Mucosa of rectum (tissue), 2 donors: ENCODE results near the gene GLIS1.

Source experiments
- H3K27ac ChIP-seq, 2 donors: one replicate each; pipeline ENCODE4 v1.7.0; 2013; ENCODE audit warnings: inconsistent platforms in 2 of 2, low read depth in 2 of 2, low read length in 2 of 2
- H3K27me3 ChIP-seq, 2 donors: one replicate each; pipeline ENCODE4 v1.7.0; 2013; ENCODE audit warnings: low read length in 2 of 2; ENCODE audit not compliant: control insufficient read depth in 2 of 2, insufficient read depth in 2 of 2
- H3K36me3 ChIP-seq, 2 donors: one replicate each; pipeline ENCODE4 v1.7.0; 2013; ENCODE audit warnings: low read length in 2 of 2; ENCODE audit not compliant: control insufficient read depth in 2 of 2, insufficient read depth in 2 of 2
- H3K4me1 ChIP-seq, 2 donors: one replicate each; pipeline ENCODE4 v1.7.0; 2013; ENCODE audit warnings: low read length in 2 of 2, mild to moderate bottlenecking in 1 of 2; ENCODE audit not compliant: control insufficient read depth in 2 of 2, insufficient read depth in 2 of 2
- H3K4me3 ChIP-seq, 2 donors: one replicate each; pipeline ENCODE4 v1.7.0; 2013; ENCODE audit warnings: low read length in 2 of 2
- H3K9ac ChIP-seq, 2 donors: one replicate each; pipeline ENCODE4 v1.7.0; 2013; ENCODE audit warnings: low read length in 2 of 2, low read depth in 1 of 2, mild to moderate bottlenecking in 1 of 2
- H3K9me3 ChIP-seq, 2 donors: one replicate each; pipeline ENCODE4 v1.7.0; 2013; ENCODE audit warnings: low read length in 2 of 2; ENCODE audit not compliant: control insufficient read depth in 2 of 2
- donor health status: healthy.
- donor health status: Normal muscosa, but diverticular disease.

The GLIS1 gene

DNA sequence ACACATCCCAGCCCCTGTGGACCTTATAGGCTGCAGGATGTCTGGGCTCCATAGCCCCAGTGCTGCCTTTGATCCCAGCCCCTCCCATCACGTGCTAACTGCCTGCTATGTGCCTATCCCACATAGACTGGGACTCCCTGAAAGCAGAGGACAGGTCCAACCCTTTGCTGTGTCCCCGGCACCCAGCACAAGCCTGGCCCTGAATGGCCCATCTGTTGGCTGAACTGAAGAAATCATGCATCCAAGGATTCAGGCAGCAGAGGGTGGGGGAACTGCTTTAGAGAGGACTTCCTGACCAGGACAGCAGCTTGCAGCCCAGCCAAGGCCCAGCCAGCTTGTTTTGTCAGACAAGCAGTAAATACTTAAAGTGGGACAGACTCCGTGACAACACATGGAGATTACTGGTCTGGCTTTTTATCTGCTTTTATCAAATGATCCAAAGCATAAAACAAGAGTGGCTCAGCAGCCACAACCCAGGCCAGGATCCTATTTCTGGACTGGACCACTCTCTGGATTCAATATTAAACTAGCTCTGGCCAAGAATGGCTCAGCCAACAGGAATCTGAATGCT lies 69.3 kb downstream of the GLIS1 start:
- H3K27me3 ChIP-seq = no peaks in the 10 kb centered on the region

DNA sequence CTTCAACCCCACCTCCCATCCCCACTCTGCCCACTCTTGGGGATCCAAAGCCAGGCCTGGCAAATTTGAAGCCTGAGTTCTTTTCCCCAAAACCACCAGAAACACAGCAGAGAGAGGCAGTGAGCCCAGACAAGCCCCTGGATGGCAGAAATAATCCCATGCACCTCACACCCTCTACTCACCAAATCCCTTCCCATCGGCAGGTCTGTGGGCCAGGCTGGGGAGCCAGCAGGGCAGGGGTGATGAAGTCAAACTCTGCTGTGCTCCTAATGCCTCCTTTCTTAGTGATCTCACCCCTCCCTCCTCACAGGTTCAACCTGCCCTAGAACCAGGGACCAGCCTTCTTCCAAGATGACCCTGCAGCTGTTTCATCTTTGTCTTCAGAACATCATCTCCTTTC lies 72.4 kb downstream of the GLIS1 start:
- H3K27ac ChIP-seq = no peak overlapping the region
- H3K9ac ChIP-seq = no peak overlapping the region
- H3K4me1 ChIP-seq = no peaks in the 10 kb centered on the region
- no peaks in the 10 kb centered on the region for H3K27me3 ChIP-seq
- no peaks in the 10 kb centered on the region for H3K36me3 ChIP-seq
- H3K4me3 ChIP-seq = no peak overlapping the region
- no peaks in the 10 kb centered on the region for H3K9me3 ChIP-seq

More for the DNA sequence above, 69.3 kb downstream of the GLIS1 start:
- no peak overlapping the region for H3K4me3 ChIP-seq
- H3K27ac ChIP-seq = no peak overlapping the region
- no peaks in the 10 kb centered on the region for H3K4me1 ChIP-seq
- H3K36me3 ChIP-seq = no peaks in the 10 kb centered on the region
- H3K9ac ChIP-seq = no peak overlapping the region
- H3K9me3 ChIP-seq = no peaks in the 10 kb centered on the region

DNA sequence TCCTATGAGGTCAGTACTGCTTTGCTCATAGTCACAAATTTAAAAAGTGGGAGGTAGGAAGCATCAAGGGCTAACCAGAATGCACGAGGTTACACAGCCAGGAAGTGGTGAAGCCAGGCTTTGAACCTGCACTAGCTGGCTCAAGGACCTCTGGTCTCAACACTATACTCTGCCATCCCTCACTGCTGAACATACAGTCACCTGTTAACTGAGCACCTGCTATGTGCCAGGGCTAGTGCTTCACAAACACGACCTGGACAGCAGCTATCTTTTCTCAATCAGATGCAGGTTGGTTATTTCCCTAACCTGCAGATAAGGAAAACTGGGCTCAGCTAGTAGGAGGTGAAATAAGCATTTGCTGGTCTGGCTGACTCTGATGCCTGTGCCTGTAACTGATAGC lies 73.0 kb downstream of the GLIS1 start:
- H3K4me1 ChIP-seq = no peaks in the 10 kb centered on the region
- H3K27me3 ChIP-seq = no peaks in the 10 kb centered on the region
- H3K4me3 ChIP-seq = no peak overlapping the region
- H3K9ac ChIP-seq = no peak overlapping the region
- no peak overlapping the region for H3K27ac ChIP-seq
- no peaks in the 10 kb centered on the region for H3K9me3 ChIP-seq
- no peaks in the 10 kb centered on the region for H3K36me3 ChIP-seq

DNA sequence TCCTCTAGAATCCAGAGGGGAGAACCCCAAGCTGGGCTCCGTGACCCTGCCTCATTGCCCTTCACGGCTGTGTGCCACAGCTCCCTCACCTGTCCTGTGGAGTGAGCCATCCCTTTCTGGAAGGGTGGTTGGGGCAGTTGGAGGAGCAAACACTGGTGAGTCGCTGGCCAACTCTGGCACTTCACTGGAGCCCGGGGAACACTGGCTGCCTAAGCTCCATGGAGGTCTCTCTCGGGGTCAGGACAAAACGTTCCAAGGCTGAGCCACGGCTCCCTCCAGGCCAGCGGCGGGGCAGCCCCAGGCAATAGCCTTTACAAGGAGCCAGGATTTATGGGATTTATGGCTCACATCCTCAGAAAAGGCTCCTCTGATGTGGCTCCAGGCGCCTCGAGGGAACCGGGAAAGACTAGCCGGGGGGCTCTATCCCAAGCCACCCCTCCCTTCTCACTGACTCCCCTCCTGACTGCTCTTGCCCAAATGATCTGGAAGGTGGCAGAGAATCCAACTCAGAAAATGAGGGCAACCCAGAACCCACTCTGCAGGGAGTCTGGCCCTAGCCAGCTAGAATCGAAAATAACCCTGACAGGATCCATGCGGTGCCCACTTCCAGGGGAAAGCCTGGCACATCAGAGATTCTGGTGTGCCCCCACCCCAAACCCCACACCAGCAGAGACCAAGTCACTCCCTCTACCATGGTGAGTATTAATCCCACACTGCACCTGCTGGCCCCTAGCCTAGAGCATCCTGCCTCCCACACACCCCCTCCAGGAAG lies 75.2 kb downstream of the GLIS1 start:
- Histone ChIP-seq H3K9me3 (no peaks in the 10 kb centered on the region), H3K36me3 (no peaks in the 10 kb centered on the region), H3K27ac (no peak overlapping the region), H3K27me3 (no peaks in the 10 kb centered on the region), H3K9ac (no peak overlapping the region), H3K4me1 (no peaks in the 10 kb centered on the region), H3K4me3 (no peak overlapping the region)

DNA sequence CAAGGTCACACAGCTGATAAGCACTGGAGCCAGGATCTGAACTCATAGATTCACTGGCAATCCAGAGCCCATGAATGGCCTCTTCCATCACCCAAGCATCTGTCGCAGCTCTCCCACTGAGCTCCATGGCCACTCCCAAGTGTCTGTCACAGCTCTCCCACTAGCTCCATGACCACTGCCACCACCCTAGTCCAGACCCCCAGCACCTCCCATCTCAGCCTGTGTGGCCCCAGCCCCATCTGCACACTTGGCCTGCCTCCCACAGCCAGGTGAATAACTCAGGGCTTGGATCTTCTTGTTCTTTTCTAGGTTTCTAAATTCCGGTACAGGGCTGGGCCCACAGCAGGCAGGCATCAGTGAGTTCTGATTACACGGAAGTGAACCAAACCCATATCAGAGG lies 76.0 kb downstream of the GLIS1 start:
- Histone ChIP-seq H3K4me3 (no peak overlapping the region), H3K4me1 (no peaks in the 10 kb centered on the region), H3K27me3 (no peaks in the 10 kb centered on the region), H3K36me3 (no peaks in the 10 kb centered on the region), H3K9me3 (no peaks in the 10 kb centered on the region), H3K27ac (no peak overlapping the region), H3K9ac (no peak overlapping the region)

DNA sequence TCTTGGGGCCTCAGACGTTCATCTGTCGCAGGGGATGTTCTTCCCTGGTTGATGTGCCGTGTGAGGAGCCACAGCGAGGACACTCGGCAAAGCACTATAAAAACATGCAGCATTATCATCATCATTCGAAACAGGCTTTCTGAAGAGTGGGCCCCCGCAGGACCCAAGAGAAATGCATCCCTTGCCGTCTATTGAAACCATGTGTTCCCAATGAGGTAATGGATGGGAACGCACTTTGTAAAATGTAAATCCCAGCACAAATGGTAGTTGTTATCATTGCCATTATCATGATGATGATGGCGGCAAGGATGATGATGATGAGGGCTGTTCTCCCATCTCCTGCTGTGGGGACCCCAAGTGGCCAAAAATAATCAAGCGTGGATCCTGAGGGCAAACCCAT lies 76.8 kb downstream of the GLIS1 start:
- Histone ChIP-seq H3K9ac (no peak overlapping the region), H3K27ac (no peak overlapping the region), H3K36me3 (no peaks in the 10 kb centered on the region), H3K27me3 (no peaks in the 10 kb centered on the region), H3K4me3 (no peak overlapping the region), H3K4me1 (no peaks in the 10 kb centered on the region), H3K9me3 (no peaks in the 10 kb centered on the region)

DNA sequence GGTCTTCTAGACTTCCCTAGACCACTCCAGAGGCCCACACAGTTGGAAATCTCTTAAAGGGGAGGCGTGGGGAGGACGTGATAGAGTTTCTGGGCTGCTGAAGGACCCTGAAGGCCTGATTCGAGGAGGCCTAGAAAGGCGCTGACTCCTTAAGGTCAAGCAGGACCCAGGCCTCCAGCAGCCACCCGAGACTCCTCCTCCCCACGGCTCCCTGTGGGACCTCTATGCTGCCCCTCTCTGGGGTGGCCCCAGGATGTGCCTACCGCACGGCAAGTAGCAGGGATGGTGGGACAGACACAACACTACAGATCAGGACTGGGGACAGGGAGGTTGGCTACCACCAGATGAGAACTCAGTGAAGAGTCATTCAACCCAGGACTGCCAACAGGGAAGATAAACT lies 77.5 kb downstream of the GLIS1 start:
- Histone ChIP-seq H3K27me3 (no peaks in the 10 kb centered on the region), H3K4me1 (no peaks in the 10 kb centered on the region), H3K9ac (no peak overlapping the region), H3K4me3 (no peak overlapping the region), H3K9me3 (no peaks in the 10 kb centered on the region), H3K27ac (no peak overlapping the region), H3K36me3 (no peaks in the 10 kb centered on the region)

DNA sequence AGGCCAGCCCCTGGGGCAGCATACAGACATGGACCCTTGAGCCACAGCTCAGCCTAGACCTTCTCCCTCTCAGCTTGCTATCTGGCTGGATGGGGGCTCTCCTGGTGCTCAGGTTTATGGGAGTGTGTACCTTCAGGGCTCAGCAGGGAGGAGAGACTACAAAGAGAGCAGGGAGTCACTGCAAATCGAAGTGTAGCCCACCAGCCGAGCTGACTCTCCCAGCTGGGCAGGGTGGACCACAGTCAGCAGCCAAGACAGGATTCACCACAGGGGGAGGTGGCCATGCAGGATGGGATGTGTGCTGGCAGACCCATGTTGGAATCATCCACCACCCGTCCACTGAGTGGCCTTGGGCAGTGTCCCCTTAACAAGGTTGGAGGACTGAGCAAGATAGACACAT lies 78.3 kb downstream of the GLIS1 start:
- no peak overlapping the region for H3K9ac ChIP-seq
- H3K36me3 ChIP-seq = no peaks in the 10 kb centered on the region
- no peak overlapping the region for H3K4me3 ChIP-seq
- H3K27ac ChIP-seq = no peak overlapping the region
- no peaks in the 10 kb centered on the region for H3K9me3 ChIP-seq
- H3K4me1 ChIP-seq = no peaks in the 10 kb centered on the region
- no peaks in the 10 kb centered on the region for H3K27me3 ChIP-seq

DNA sequence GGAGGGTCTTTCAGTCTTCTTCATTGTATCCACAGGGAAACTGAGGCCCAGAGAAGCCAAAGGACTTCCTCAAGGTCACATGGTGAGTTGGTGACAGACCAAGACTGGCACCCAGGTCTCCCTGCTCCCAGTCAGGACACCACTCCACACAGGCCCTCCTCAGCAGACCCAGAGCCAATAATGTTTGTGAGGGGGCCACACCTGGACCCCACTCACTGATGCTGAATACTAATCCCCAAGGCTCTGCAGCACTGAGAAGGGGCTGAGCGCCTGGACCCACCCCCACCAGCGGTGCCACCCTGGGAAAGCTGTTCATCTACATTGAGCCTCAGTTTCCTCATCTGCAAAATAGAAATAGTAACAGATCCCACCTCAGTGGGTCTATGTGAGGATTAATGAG lies 79.5 kb downstream of the GLIS1 start:
- H3K9me3 ChIP-seq = no peaks in the 10 kb centered on the region

DNA sequence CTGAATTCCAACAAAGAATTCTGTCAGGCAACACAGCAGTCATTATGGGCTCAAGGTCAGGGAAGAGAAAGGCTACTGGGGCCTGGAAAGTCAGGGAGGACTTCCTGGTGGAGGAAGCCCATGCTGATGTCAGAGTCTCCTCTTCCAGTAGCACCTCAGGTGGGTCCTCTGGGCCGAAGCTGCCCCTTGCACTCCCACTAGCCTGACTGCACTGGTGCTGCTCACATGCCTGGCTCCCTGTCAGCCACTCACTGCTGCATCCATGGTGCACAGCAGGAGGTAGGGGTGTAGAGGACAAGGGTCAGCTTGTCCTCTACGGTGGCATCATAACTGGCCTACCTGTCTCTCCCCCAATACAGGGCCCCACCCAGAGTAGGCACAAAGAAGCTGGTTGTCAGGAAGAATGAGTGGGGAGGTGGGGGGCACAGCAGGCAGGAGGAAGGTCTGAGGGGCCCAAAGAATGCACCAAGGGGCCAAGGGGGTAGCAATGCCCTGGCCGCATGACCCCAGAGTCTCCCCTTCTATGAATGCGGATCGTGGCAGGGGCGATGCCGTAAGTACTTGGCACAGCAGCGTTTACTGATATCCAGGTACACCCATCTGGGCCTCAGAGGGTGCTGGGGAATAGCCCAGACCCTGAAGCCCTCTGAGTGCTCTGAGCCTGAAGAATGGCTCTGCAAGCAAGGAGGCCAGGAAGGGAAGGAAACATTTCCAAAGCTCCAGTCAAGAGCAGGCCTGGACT lies 80.3 kb downstream of the GLIS1 start:
- Histone ChIP-seq H3K4me1 (no peaks in the 10 kb centered on the region), H3K27ac (no peak overlapping the region), H3K9ac (no peak overlapping the region), H3K36me3 (no peaks in the 10 kb centered on the region), H3K27me3 (peaks cover 0 to 2% of the 10 kb centered on the region in 2 donors), H3K9me3 (no peaks in the 10 kb centered on the region), H3K4me3 (no peak overlapping the region)

More for the DNA sequence above, 79.5 kb downstream of the GLIS1 start:
- no peaks in the 10 kb centered on the region for H3K27me3 ChIP-seq
- no peaks in the 10 kb centered on the region for H3K4me1 ChIP-seq
- H3K27ac ChIP-seq = no peak overlapping the region
- no peak overlapping the region for H3K4me3 ChIP-seq
- no peak overlapping the region for H3K9ac ChIP-seq
- no peaks in the 10 kb centered on the region for H3K36me3 ChIP-seq
